B cell (primary cell): ENCODE data around the gene GSTM3.

Source experiments
- EZH2 ChIP-seq: IDR thresholded peaks from 2 replicates; pipeline ENCODE4 v1.6.1; 2012; ENCODE audit warnings: borderline replicate concordance, low read depth, mild to moderate bottlenecking, moderate library complexity, low read length; ENCODE audit not compliant: insufficient read depth, poor library complexity, severe bottlenecking
- TF ChIP-seq, protein P1 (sequence below): fragments of 200-600 bp; IDR thresholded peaks from one replicate; pipeline ENCODE4 v1.8.0; 2022; ENCODE audit warnings: antibody characterized with exemption, mild to moderate bottlenecking

DNA sequence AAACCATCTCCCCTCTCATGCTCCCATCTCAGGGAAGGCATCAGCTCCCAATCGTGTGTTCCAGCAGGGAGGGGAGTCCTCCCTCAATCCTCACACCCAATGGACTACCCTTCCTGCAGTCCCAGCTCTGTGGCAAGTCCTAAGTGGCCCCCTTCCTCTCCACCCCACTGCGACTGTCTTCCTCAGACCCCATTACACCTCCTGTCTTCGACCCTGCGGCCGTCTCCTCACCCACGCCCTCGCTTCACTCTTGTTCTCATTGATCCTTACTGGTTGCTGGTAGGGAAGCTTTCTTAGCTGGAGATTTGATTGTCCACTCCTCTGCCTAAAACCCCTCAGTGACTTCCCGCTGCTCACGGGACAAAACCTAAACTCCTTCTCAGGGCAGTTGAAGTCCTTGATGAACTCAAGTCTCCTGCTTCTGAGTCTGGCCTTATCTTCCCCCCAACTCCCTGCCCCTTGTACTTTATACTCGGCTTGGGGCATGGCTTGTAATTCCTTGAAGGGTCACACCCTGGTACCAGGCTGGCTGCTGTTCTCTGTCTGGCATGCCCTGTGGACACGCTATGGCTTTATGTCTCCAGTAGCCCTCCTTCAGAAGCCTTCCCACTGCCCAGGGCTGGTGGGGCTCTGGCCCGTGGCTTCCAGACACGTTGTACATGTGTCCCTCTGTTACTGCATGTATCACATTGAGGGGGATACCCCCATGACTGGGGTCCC, 25.2 kb upstream of the GSTM3 start:
- TF ChIP-seq, protein P1, sequence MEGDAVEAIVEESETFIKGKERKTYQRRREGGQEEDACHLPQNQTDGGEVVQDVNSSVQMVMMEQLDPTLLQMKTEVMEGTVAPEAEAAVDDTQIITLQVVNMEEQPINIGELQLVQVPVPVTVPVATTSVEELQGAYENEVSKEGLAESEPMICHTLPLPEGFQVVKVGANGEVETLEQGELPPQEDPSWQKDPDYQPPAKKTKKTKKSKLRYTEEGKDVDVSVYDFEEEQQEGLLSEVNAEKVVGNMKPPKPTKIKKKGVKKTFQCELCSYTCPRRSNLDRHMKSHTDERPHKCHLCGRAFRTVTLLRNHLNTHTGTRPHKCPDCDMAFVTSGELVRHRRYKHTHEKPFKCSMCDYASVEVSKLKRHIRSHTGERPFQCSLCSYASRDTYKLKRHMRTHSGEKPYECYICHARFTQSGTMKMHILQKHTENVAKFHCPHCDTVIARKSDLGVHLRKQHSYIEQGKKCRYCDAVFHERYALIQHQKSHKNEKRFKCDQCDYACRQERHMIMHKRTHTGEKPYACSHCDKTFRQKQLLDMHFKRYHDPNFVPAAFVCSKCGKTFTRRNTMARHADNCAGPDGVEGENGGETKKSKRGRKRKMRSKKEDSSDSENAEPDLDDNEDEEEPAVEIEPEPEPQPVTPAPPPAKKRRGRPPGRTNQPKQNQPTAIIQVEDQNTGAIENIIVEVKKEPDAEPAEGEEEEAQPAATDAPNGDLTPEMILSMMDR = no peak
- TF ChIP-seq EZH2 = no peak
